Measurements from ENCODE around the gene CACNA1I. TPM values are rescaled to one million over a fixed set of nuclear protein-coding genes. Genes with fewer than 3 reads are reported as not detected.

CACNA1I gene
- total RNA-seq, 1 donor from 2014 or later, result 0.32 TPM

- Histone ChIP-seq H3K9me3 (no peaks in the 10 kb centered on the region), H3K4me3 (no peak overlapping the region), H3K4me1 (no peaks in the 10 kb centered on the region), H3K27me3 (peaks cover 8% of the 10 kb centered on the region), H3K36me3 (no peaks in the 10 kb centered on the region), H3K27ac (no peak overlapping the region)
- intact Hi-C loops (cut with DNase I), result no loop called here
- no peak for DNase-seq
- ATAC-seq, result no peak
- no peak for TF ChIP-seq CTCF (IDR thresholded peaks at IDR 0.05)
Measured at GRCh38 chr22:39575552-39575825, 4.9 kb downstream of the CACNA1I start.

- intact Hi-C loops (cut with DNase I), result no loop called here
- Histone ChIP-seq H3K27me3 (peaks cover 8% of the 10 kb centered on the region), H3K36me3 (no peaks in the 10 kb centered on the region), H3K27ac (no peak overlapping the region), H3K4me1 (no peaks in the 10 kb centered on the region), H3K9me3 (no peaks in the 10 kb centered on the region), H3K4me3 (no peak overlapping the region)
- ATAC-seq (no peak), DNase-seq (no peak)
- TF ChIP-seq CTCF (IDR thresholded peaks at IDR 0.05), result no peak
Measured at GRCh38 chr22:39576027-39576426, 5.5 kb downstream of the CACNA1I start.

- H3K4me1 ChIP-seq, result no peaks in the 10 kb centered on the region
- H3K36me3 ChIP-seq, result no peaks in the 10 kb centered on the region
- no peak overlapping the region for H3K27ac ChIP-seq
- ATAC-seq (no peak), DNase-seq (no peak)
- H3K27me3 ChIP-seq, result peaks cover 3% of the 10 kb centered on the region
- H3K4me3 ChIP-seq, result no peak overlapping the region
- intact Hi-C loops (cut with DNase I), result no loop called here
- no peak for TF ChIP-seq CTCF (IDR thresholded peaks at IDR 0.05)
- H3K9me3 ChIP-seq, result no peaks in the 10 kb centered on the region
Measured at GRCh38 chr22:39577366-39577765, 6.8 kb downstream of the CACNA1I start.

GRCh38 chr22:39577900-39578299 is 7.3 kb downstream of the CACNA1I start:
- Histone ChIP-seq H3K27ac (no peak overlapping the region), H3K27me3 (peaks cover 3% of the 10 kb centered on the region), H3K4me3 (no peak overlapping the region), H3K36me3 (no peaks in the 10 kb centered on the region), H3K9me3 (no peaks in the 10 kb centered on the region), H3K4me1 (no peaks in the 10 kb centered on the region)
- no peak for DNase-seq
- ATAC-seq, result no peak
- intact Hi-C loops (cut with DNase I), result no loop called here
- TF ChIP-seq CTCF (IDR thresholded peaks at IDR 0.05), result no peak

GRCh38 chr22:39580006-39580441 is 9.5 kb downstream of the CACNA1I start:
- DNase-seq (no peak), ATAC-seq (no peak)
- Histone ChIP-seq H3K4me1 (no peaks in the 10 kb centered on the region), H3K9me3 (no peaks in the 10 kb centered on the region), H3K4me3 (no peak overlapping the region), H3K36me3 (no peaks in the 10 kb centered on the region), H3K27me3 (peaks cover 3% of the 10 kb centered on the region), H3K27ac (no peak overlapping the region)
- TF ChIP-seq CTCF (IDR thresholded peaks at IDR 0.05), result no peak
- intact Hi-C loops (cut with DNase I), result no loop called here

GRCh38 chr22:39580795-39581194 is 10.2 kb downstream of the CACNA1I start:
- peaks cover 3% of the 10 kb centered on the region for H3K27me3 ChIP-seq
- intact Hi-C loops (cut with DNase I), result no loop called here
- DNase-seq (no peak), ATAC-seq (no peak)
- H3K27ac ChIP-seq, result no peak overlapping the region
- no peaks in the 10 kb centered on the region for H3K9me3 ChIP-seq
- H3K4me1 ChIP-seq, result no peaks in the 10 kb centered on the region
- H3K4me3 ChIP-seq, result no peak overlapping the region
- H3K36me3 ChIP-seq, result no peaks in the 10 kb centered on the region
- TF ChIP-seq CTCF (IDR thresholded peaks at IDR 0.05), result no peak
